Trophoblast cell (in vitro differentiated cells and primary cell): ENCODE data around the gene CAMTA2.

Experiments used
- DNase-seq, 2 donors: peaks; one replicate each; pipeline ENCODE4 v3.0.0-alpha.2; 2016
- H2AFZ ChIP-seq: 2 replicates; pipeline ENCODE4 v1.6.1; 2013; ENCODE audit warnings: low read length, moderate library complexity, mild to moderate bottlenecking; ENCODE audit not compliant: insufficient read depth, poor library complexity
- H2AK5ac ChIP-seq: 2 replicates; pipeline ENCODE4 v1.6.1; 2013; ENCODE audit warnings: mild to moderate bottlenecking, low read length
- H2BK120ac ChIP-seq: 2 replicates; pipeline ENCODE4 v1.6.1; 2013; ENCODE audit warnings: low read length, mild to moderate bottlenecking, moderate library complexity; ENCODE audit not compliant: insufficient read depth, poor library complexity
- H2BK12ac ChIP-seq: 2 replicates; pipeline ENCODE4 v1.6.1; 2013; ENCODE audit warnings: mild to moderate bottlenecking, low read length, moderate library complexity
- H2BK5ac ChIP-seq: 2 replicates; pipeline ENCODE4 v1.6.1; 2013; ENCODE audit warnings: low read length, low read depth, moderate library complexity, mild to moderate bottlenecking; ENCODE audit not compliant: poor library complexity
- H3K14ac ChIP-seq: 2 replicates; pipeline ENCODE4 v1.6.1; 2013; ENCODE audit warnings: mild to moderate bottlenecking, low read length
- H3K18ac ChIP-seq: 2 replicates; pipeline ENCODE4 v1.6.1; 2013; ENCODE audit warnings: mild to moderate bottlenecking, low read length
- H3K23ac ChIP-seq: 2 replicates; pipeline ENCODE4 v1.6.1; 2013; ENCODE audit warnings: low read length
- H3K27ac ChIP-seq: 2 replicates; pipeline ENCODE4 v1.5.1; 2013; ENCODE audit warnings: low read depth, mild to moderate bottlenecking, inconsistent platforms, low read length, moderate library complexity
- H3K27me3 ChIP-seq: 2 replicates; pipeline ENCODE4 v1.6.1; 2013; ENCODE audit warnings: inconsistent platforms, mild to moderate bottlenecking, low read length, moderate library complexity; ENCODE audit not compliant: insufficient read depth
- H3K36me3 ChIP-seq, 2 experiments: 1 replicate in 1 of 2; 2 replicates in 1 of 2; pipeline ENCODE4 v1.6.1; 2013; ENCODE audit warnings: low read length in 2 of 2, mild to moderate bottlenecking in 2 of 2, moderate library complexity in 1 of 2; ENCODE audit not compliant: insufficient read depth in 2 of 2, control insufficient read depth in 1 of 2
- H3K4ac ChIP-seq: 2 replicates; pipeline ENCODE4 v1.6.1; 2013; ENCODE audit warnings: low read depth, mild to moderate bottlenecking, low read length, moderate library complexity
- H3K4me1 ChIP-seq, 2 experiments: 1 replicate in 1 of 2; 2 replicates in 1 of 2; pipeline ENCODE4 v1.6.1; 2013; ENCODE audit warnings: low read length in 2 of 2, mild to moderate bottlenecking in 2 of 2, moderate library complexity in 1 of 2; ENCODE audit not compliant: insufficient read depth in 2 of 2, control insufficient read depth in 1 of 2
- H3K4me2 ChIP-seq: 2 replicates; pipeline ENCODE4 v1.6.1; 2013; ENCODE audit warnings: inconsistent platforms, mild to moderate bottlenecking, low read length, moderate library complexity
- H3K4me3 ChIP-seq: 2 replicates; pipeline ENCODE4 v1.5.1; 2013; ENCODE audit warnings: mild to moderate bottlenecking, low read depth, low read length, inconsistent platforms
- H3K79me1 ChIP-seq: one replicate; pipeline ENCODE4 v1.6.1; 2013; ENCODE audit warnings: low read length
- H3K79me2 ChIP-seq: 2 replicates; pipeline ENCODE4 v1.6.1; 2013; ENCODE audit warnings: low read length, mild to moderate bottlenecking; ENCODE audit not compliant: control insufficient read depth, insufficient read depth, poor library complexity
- H3K9ac ChIP-seq: 2 replicates; pipeline ENCODE4 v1.6.1; 2013; ENCODE audit warnings: mild to moderate bottlenecking, low read length
- H3K9me3 ChIP-seq: 2 replicates; pipeline ENCODE4 v1.6.1; 2013; ENCODE audit warnings: low read depth, mild to moderate bottlenecking, control low read depth, inconsistent platforms, low read length; ENCODE audit not compliant: insufficient read depth
- H4K12ac ChIP-seq: 2 replicates; pipeline ENCODE4 v1.6.1; 2013; ENCODE audit warnings: low read depth, mild to moderate bottlenecking, low read length, moderate library complexity
- H4K8ac ChIP-seq: 2 replicates; pipeline ENCODE4 v1.6.1; 2013; ENCODE audit warnings: low read depth, mild to moderate bottlenecking, low read length, moderate library complexity
- H4K91ac ChIP-seq: one replicate; pipeline ENCODE4 v1.6.1; 2013; ENCODE audit warnings: low read depth, mild to moderate bottlenecking, low read length, moderate library complexity
- WGBS: extraction: QIAGEN DNeasy Blood & Tissue Kit; methylation state at CpG from one replicate; pipeline ENCODE4 v1.1.7; 2013; ENCODE audit warnings: missing lambda C conversion rate; ENCODE audit not compliant: insufficient read length, insufficient coverage; ENCODE audit errors: extremely low coverage; 5-methylcytosine and 5-hydroxymethylcytosine counted together

The CAMTA2 gene

GRCh38 chr17:4950075-4950745, 37.3 kb downstream of the CAMTA2 start:
- WGBS: no CpG with 5 or more reads among the region's 52 CpGs
- Histone ChIP-seq H2AFZ (peak overlapping the region; percentile 53), H3K79me1 (peaks cover 30% of the 10 kb centered on the region), H3K4me1 (peaks cover 20 to 35% of the 10 kb centered on the region in 2 experiments), H4K12ac (peak overlapping the region; percentile 68), H3K9me3 (peaks cover 1% of the 10 kb centered on the region), H4K91ac (peak overlapping the region; percentile 97), H3K4me2 (peak overlapping the region; percentile 78), H3K27me3 (no peaks in the 10 kb centered on the region), H4K8ac (peak overlapping the region; percentile 93), H3K36me3 (peaks cover 13 to 18% of the 10 kb centered on the region in 2 experiments), H3K4ac (peak overlapping the region; percentile 81), H3K79me2 (peaks cover 26% of the 10 kb centered on the region), H3K14ac (peak overlapping the region; percentile 89), H2BK120ac (peak overlapping the region; percentile 84), H2BK5ac (peak overlapping the region; percentile 93), H3K27ac (peak overlapping the region; percentile 100), H2BK12ac (peak overlapping the region; percentile 29), H3K4me3 (peak overlapping the region; percentile 63), H3K23ac (no peak overlapping the region), H3K18ac (peak overlapping the region; percentile 89), H3K9ac (peak overlapping the region; percentile 95), H2AK5ac (peak overlapping the region; percentile 60)
- DNase-seq: peak in 1 of 2 donors; percentile 30

GRCh38 chr17:4949321-4950074, 38.0 kb downstream of the CAMTA2 start:
- Histone ChIP-seq H3K23ac (no peak overlapping the region), H3K27me3 (no peaks in the 10 kb centered on the region), H2BK5ac (peak overlapping the region; percentile 99), H4K91ac (peak overlapping the region; percentile 100), H3K18ac (peak overlapping the region; percentile 99), H3K36me3 (peaks cover 18 to 25% of the 10 kb centered on the region in 2 experiments), H2AFZ (peak overlapping the region; percentile 95), H2BK12ac (peak overlapping the region; percentile 68), H3K79me2 (peaks cover 26% of the 10 kb centered on the region), H2BK120ac (peak overlapping the region; percentile 99), H3K27ac (peak overlapping the region; percentile 100), H2AK5ac (peak overlapping the region; percentile 86), H3K4ac (peak overlapping the region; percentile 90), H3K9ac (peak overlapping the region; percentile 93), H3K14ac (peak overlapping the region; percentile 90), H3K4me2 (peak overlapping the region; percentile 91), H3K79me1 (peaks cover 30% of the 10 kb centered on the region), H4K8ac (peak overlapping the region; percentile 98), H3K9me3 (peaks cover 1% of the 10 kb centered on the region), H3K4me1 (peaks cover 27 to 41% of the 10 kb centered on the region in 2 experiments), H4K12ac (peak overlapping the region; percentile 98), H3K4me3 (peak overlapping the region; percentile 72)
- no CpG with 5 or more reads among the region's 75 CpGs for WGBS
- DNase-seq: peak; percentile 92 to 95

- Histone ChIP-seq H3K9ac (peak overlapping the region; percentile 93), H3K79me1 (peaks cover 30% of the 10 kb centered on the region), H3K4ac (peak overlapping the region; percentile 81), H3K4me1 (peaks cover 28 to 42% of the 10 kb centered on the region in 2 experiments), H2AK5ac (peak overlapping the region; percentile 31), H3K27ac (peak overlapping the region; percentile 100), H4K12ac (peak overlapping the region; percentile 43), H2BK5ac (peak overlapping the region; percentile 99), H3K36me3 (peaks cover 19 to 30% of the 10 kb centered on the region in 2 experiments), H3K79me2 (peaks cover 26% of the 10 kb centered on the region), H3K4me2 (peak overlapping the region; percentile 91), H3K14ac (peak overlapping the region; percentile 90), H3K9me3 (peaks cover 1% of the 10 kb centered on the region), H4K8ac (peak overlapping the region; percentile 98), H2BK12ac (no peak overlapping the region), H3K4me3 (peak overlapping the region; percentile 72), H3K18ac (peak overlapping the region; percentile 89), H4K91ac (peak overlapping the region; percentile 100), H3K23ac (no peak overlapping the region), H3K27me3 (no peaks in the 10 kb centered on the region), H2BK120ac (peak overlapping the region; percentile 99), H2AFZ (peak overlapping the region; percentile 20)
- WGBS: no CpG with 5 or more reads among the region's 40 CpGs
- peak; percentile 82 to 90 for DNase-seq
Observed at GRCh38 chr17:4948931-4949320, 38.5 kb downstream of the CAMTA2 start.

- peak within 1 kb of the TSS; percentile 99 for H2BK5ac ChIP-seq
- H3K36me3 ChIP-seq: peaks cover 23 to 35% of the 10 kb centered on the region in 2 experiments
- peak within 1 kb of the TSS; percentile 99 for H2BK120ac ChIP-seq
- H3K18ac ChIP-seq: peak within 1 kb of the TSS; percentile 96
- peak within 1 kb of the TSS; percentile 100 for H3K27ac ChIP-seq
- H3K4ac ChIP-seq: peak within 1 kb of the TSS; percentile 96
- H3K14ac ChIP-seq: peak within 1 kb of the TSS; percentile 95
- H3K4me2 ChIP-seq: peak within 1 kb of the TSS; percentile 91
- DNase-seq: peak; percentile 83 to 96
- H4K8ac ChIP-seq: peak within 1 kb of the TSS; percentile 98
- H3K9me3 ChIP-seq: peaks cover 1% of the 10 kb centered on the region
- H2BK12ac ChIP-seq: peak within 1 kb of the TSS; percentile 61
- H4K12ac ChIP-seq: peak within 1 kb of the TSS; percentile 97
- H2AK5ac ChIP-seq: peak within 1 kb of the TSS; percentile 99
- WGBS: no CpG with 5 or more reads among the region's 59 CpGs
- peak within 1 kb of the TSS; percentile 100 for H3K4me3 ChIP-seq
- peaks cover 28 to 39% of the 10 kb centered on the region in 2 experiments for H3K4me1 ChIP-seq
- H2AFZ ChIP-seq: peak within 1 kb of the TSS; percentile 47
- no peaks in the 10 kb centered on the region for H3K27me3 ChIP-seq
- peak within 1 kb of the TSS; percentile 100 for H4K91ac ChIP-seq
- H3K79me2 ChIP-seq: peaks cover 26% of the 10 kb centered on the region
- H3K79me1 ChIP-seq: peaks cover 30% of the 10 kb centered on the region
- peak within 1 kb of the TSS; percentile 98 for H3K9ac ChIP-seq
- no peak within 1 kb of the TSS for H3K23ac ChIP-seq
Observed at GRCh38 chr17:4948166-4948930, 39.1 kb downstream of the CAMTA2 start, which contains the start of gene PFN1. TSS of gene PFN1 (minus strand) at chr17:4948530. CDS start at chr17:4948394, 136 bp downstream.
